SK-N-SH (cell line): ENCODE data around the gene VANGL2. TPM values are rescaled to one million over a fixed set of nuclear protein-coding genes. Genes with fewer than 3 reads are reported as not detected.
"Not testable (repeated sequence)": the region's sequence is repeated elsewhere in the genome, so short reads cannot be mapped to it uniquely, and the experiment has no call there.

Source experiments
- CTCF ChIA-PET: fragments of 300-600, 350-600 bp; formaldehyde crosslinking; extraction: SDS; loops from one replicate; lab custom pipeline; 2021; lab: Yijun Ruan, JAX
- POLR2A ChIA-PET: fragments of 350-600 bp; sonication (Branson Sonifier 250); formaldehyde crosslinking; extraction: SDS; loops from one replicate; lab custom pipeline; 2020; ENCODE audit warnings: antibody characterized with exemption, inconsistent platforms; lab: Yijun Ruan, JAX
- DNase-seq: peaks from one replicate; pipeline ENCODE4 v3.0.0; 2012
- H2AFZ ChIP-seq: fragments of 200-600 bp; sonication (generic); 2 replicates; pipeline ENCODE4 v1.8.1; 2016; ENCODE audit warnings: antibody characterized with exemption, mild to moderate bottlenecking, low read depth
- H3F3A ChIP-seq: fragments of 200-600 bp; sonication (generic); replicated peaks from 2 replicates; pipeline ENCODE3; 2016; ENCODE audit warnings: antibody characterized with exemption, mild to moderate bottlenecking; ENCODE audit not compliant: insufficient read depth
- H3K27ac ChIP-seq, 2 experiments: fragments of 200-500 bp in 1 of 2; fragments of 200-600 bp in 1 of 2; sonication (Bioruptor generic) in 1 of 2; sonication (generic), shearing (Covaris generic) in 1 of 2; 2 replicates each; pipeline versions ENCODE4 v1.5.1 to v1.6.1; 2014 to 2016; ENCODE audit warnings: low read depth in 2 of 2, inconsistent platforms in 1 of 2, low read length in 1 of 2, mild to moderate bottlenecking in 1 of 2, mixed read lengths in 1 of 2
- H3K27me3 ChIP-seq: fragments of 200-600 bp; sonication (generic), shearing (Covaris generic); 2 replicates; pipeline ENCODE4 v1.6.1; 2016; ENCODE audit warnings: mixed run types; ENCODE audit not compliant: insufficient read depth
- H3K36me3 ChIP-seq, 2 experiments: fragments of 200-500 bp in 1 of 2; fragments of 200-600 bp in 1 of 2; sonication (Bioruptor generic) in 1 of 2; sonication (generic) in 1 of 2; replicated peaks in 1 of 2; 2 replicates each; pipeline versions ENCODE3 to v1.5.1; 2014 to 2016; ENCODE audit warnings: low read length in 1 of 2, mild to moderate bottlenecking in 1 of 2; ENCODE audit not compliant: insufficient read depth in 2 of 2, control insufficient read depth in 1 of 2
- H3K4me1 ChIP-seq, 2 experiments: fragments of 200-500 bp in 1 of 2; fragments of 200-600 bp in 1 of 2; sonication (Bioruptor generic) in 1 of 2; sonication (generic), shearing (Covaris generic) in 1 of 2; 2 replicates each; pipeline versions ENCODE4 v1.5.1 to v1.6.1; 2014 to 2016; ENCODE audit warnings: low read depth in 1 of 2, low read length in 1 of 2, mixed run types in 1 of 2; ENCODE audit not compliant: insufficient read depth in 2 of 2, control insufficient read depth in 1 of 2
- H3K4me2 ChIP-seq: fragments of 200-600 bp; sonication (generic), shearing (Covaris generic); 2 replicates; pipeline ENCODE4 v1.6.1; 2017; ENCODE audit warnings: mixed run types
- H3K4me3 ChIP-seq, 2 experiments: fragments of 200-500 bp in 1 of 2; fragments of 200-600 bp in 1 of 2; sonication (Bioruptor generic) in 1 of 2; sonication (generic), shearing (Covaris generic) in 1 of 2; 2 replicates each; pipeline versions ENCODE4 v1.5.1 to v1.8.1; 2014 to 2016; ENCODE audit warnings: low read depth in 2 of 2, inconsistent platforms in 1 of 2, low read length in 1 of 2, mild to moderate bottlenecking in 1 of 2, mixed read lengths in 1 of 2, moderate library complexity in 1 of 2
- H3K79me2 ChIP-seq: fragments of 200-600 bp; sonication (generic); 2 replicates; pipeline ENCODE4 v1.8.1; 2017; ENCODE audit warnings: mild to moderate bottlenecking; ENCODE audit not compliant: insufficient read depth
- H3K9ac ChIP-seq: fragments of 200-600 bp; sonication (generic); 2 replicates; pipeline ENCODE4 v1.6.1; 2017; ENCODE audit warnings: mixed run types
- H3K9me2 ChIP-seq: fragments of 200-600 bp; sonication (generic); 2 replicates; pipeline ENCODE4 v1.6.1; 2017; ENCODE audit warnings: mixed run types
- H3K9me3 ChIP-seq: fragments of 200-600 bp; sonication (generic); 2 replicates; pipeline ENCODE4 v1.6.1; 2017; ENCODE audit warnings: mixed run types, mild to moderate bottlenecking, moderate library complexity
- H4K20me1 ChIP-seq: fragments of 200-600 bp; sonication (generic); 2 replicates; pipeline ENCODE4 v1.6.1; 2017; ENCODE audit warnings: mild to moderate bottlenecking, mixed run types; ENCODE audit not compliant: insufficient read depth
- CHD2 ChIP-seq: fragments of 150-350 bp; IDR thresholded peaks from 2 replicates; pipeline ENCODE4 v1.6.1; 2018; ENCODE audit warnings: low read length; ENCODE audit not compliant: partially characterized antibody
- CTCF ChIP-seq: fragments of 200-600 bp; sonication (generic); IDR thresholded peaks from 2 replicates; pipeline ENCODE4 v1.6.1; 2017; ENCODE audit warnings: antibody characterized with exemption, mild to moderate bottlenecking, moderate library complexity
- ELF1 ChIP-seq: IDR thresholded peaks from 2 replicates; pipeline ENCODE4 v1.4.0; 2012
- EZH2phosphoT487 ChIP-seq: fragments of 200-600 bp; sonication (generic); IDR thresholded peaks from 2 replicates; pipeline ENCODE4 v1.6.1; 2017; ENCODE audit warnings: low read depth, mixed run types, mild to moderate bottlenecking, antibody characterized with exemption, moderate library complexity, borderline replicate concordance
- FOXM1 ChIP-seq: IDR thresholded peaks from 2 replicates; pipeline ENCODE4 v1.4.0; 2012; ENCODE audit warnings: low read depth, mild to moderate bottlenecking
- GABPA ChIP-seq: IDR thresholded peaks from 2 replicates; pipeline ENCODE4 v1.4.0; 2012; ENCODE audit warnings: low read depth, mild to moderate bottlenecking
- MEF2A ChIP-seq: IDR thresholded peaks from 2 replicates; pipeline ENCODE4 v1.4.0; 2012; ENCODE audit warnings: low read depth, borderline replicate concordance
- MXI1 ChIP-seq: IDR thresholded peaks from 2 replicates; pipeline ENCODE4 v1.6.1; 2012; ENCODE audit warnings: mild to moderate bottlenecking, low read depth, low read length, improper control_type of control experiment
- POLR2AphosphoS5 ChIP-seq: IDR thresholded peaks from 2 replicates; pipeline ENCODE4 v1.6.1; 2012; ENCODE audit warnings: low read depth, low read length
- RAD21 ChIP-seq: IDR thresholded peaks from 2 replicates; pipeline ENCODE4 v1.6.1; 2012; ENCODE audit warnings: mild to moderate bottlenecking, low read length
- RCOR1 ChIP-seq: fragments of 150-350 bp; IDR thresholded peaks from 2 replicates; pipeline ENCODE4 v1.6.1; 2017; ENCODE audit warnings: antibody characterized with exemption, low read length
- RFX5 ChIP-seq: IDR thresholded peaks from 2 replicates; pipeline ENCODE4 v1.6.1; 2012; ENCODE audit warnings: mild to moderate bottlenecking, improper control_type of control experiment, low read length
- SMC3 ChIP-seq: IDR thresholded peaks from 2 replicates; pipeline ENCODE4 v1.6.1; 2012; ENCODE audit warnings: low read depth, low read length, improper control_type of control experiment
- TAF1 ChIP-seq: IDR thresholded peaks from 2 replicates; pipeline ENCODE4 v1.6.1; 2012; ENCODE audit warnings: low read depth, mild to moderate bottlenecking, low read length, moderate library complexity, borderline replicate concordance
- TCF12 ChIP-seq: IDR thresholded peaks from 2 replicates; pipeline ENCODE4 v1.4.0; 2012
- YY1 ChIP-seq: IDR thresholded peaks from 2 replicates; pipeline ENCODE4 v1.4.0; 2012; ENCODE audit warnings: low read depth, mild to moderate bottlenecking
- ZBTB33 ChIP-seq: IDR thresholded peaks from 2 replicates; pipeline ENCODE4 v1.4.0; 2012; ENCODE audit warnings: low read depth, borderline replicate concordance
- WGBS: methylation state at CpG from one replicate; pipeline ENCODE4 v1.1.6; 2017; ENCODE audit warnings: low lambda C conversion rate; 5-methylcytosine and 5-hydroxymethylcytosine counted together
- polyA plus RNA-seq, 3 experiments: library from polyadenylated mRNA; depleted of rRNA; stranded (reverse); fragments of >200 nt; gene quantifications; 2 replicates each; pipeline ENCODE4 v1.2.3, GENCODE V29; 2012
- TF ChIP-seq, protein P1 (sequence below): fragments of 150-350 bp; IDR thresholded peaks from 2 replicates; pipeline ENCODE4 v1.6.1; 2017; ENCODE audit warnings: antibody characterized with exemption, low read length, low read depth, borderline replicate concordance

VANGL2 gene
- polyA plus RNA-seq, 1 of the 3 experiments (the other 2 are of a cell fraction), result 13.4 TPM

DNA sequence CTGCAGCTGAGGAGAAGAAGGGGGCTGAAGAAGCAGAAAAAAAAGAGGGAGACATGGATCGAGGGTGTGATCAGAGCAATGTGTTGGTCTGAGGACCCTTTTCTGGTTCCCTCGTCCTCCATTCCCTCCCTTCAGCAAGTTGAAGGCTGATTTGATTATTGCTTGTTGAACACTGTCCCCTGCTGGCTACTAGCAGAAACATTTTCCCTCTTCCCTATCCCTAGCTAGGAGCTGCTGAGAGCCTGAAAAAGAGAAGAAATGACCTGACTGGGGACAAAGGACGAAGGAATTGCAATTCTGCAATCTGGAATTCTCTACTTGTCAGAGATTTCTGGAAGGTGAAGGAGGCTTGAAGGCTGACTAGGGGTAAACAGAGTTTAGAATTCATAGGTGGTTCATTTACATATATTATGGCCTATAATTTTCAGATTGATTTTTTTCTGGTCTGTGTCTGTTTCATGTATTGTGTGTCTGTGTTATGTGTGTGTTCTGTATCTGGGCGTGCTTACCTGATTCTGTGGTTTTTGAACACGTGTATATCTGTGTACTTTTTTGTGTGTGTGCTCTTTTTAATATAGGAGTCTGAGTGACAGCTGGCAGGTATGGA is 23.7 kb upstream of the VANGL2 start:
- Histone ChIP-seq H2AFZ (no peak overlapping the region), H3K36me3 (no peaks in the 10 kb centered on the region), H3K9me2 (no peaks in the 10 kb centered on the region), H3K9ac (no peak overlapping the region), H3K4me3 (no peak overlapping the region; a peak in 1 of 4 replicates), H3K4me1 (peaks cover 0 to 9% of the 10 kb centered on the region in 2 experiments; a peak in 2 of 4 replicates), H3K27me3 (no peaks in the 10 kb centered on the region), H3K27ac (no peak overlapping the region), H3K4me2 (0 out of 2 replicates have a peak overlapping the region, but pooled peaks have one; percentile 11), H4K20me1 (no peaks in the 10 kb centered on the region), H3K79me2 (no peaks in the 10 kb centered on the region), H3F3A (no peaks in the 10 kb centered on the region), H3K9me3 (no peaks in the 10 kb centered on the region)
- no peak for TF ChIP-seq RFX5
- TF ChIP-seq CTCF, result peak; percentile 93
- TF ChIP-seq SMC3, result peak; percentile 73
- TF ChIP-seq TAF1, result no peak
- TF ChIP-seq RAD21, result peak; percentile 92
- no peak for TF ChIP-seq GABPA
- ChIA-PET POLR2A (interaction anchor here (1.3 to 1.4 kb wide), 2 partner anchors 26 to 40 kb away, joined by 3 read pairs; no protein-coding TSS in a partner anchor), CTCF (interaction anchor here (0.6 to 8.4 kb wide), 42 partner anchors 9 to 843 kb away, joined by 3 to 100 read pairs (median 4); partner anchors contain the start of genes DCAF8, IGSF8, NCSTN and NHLH1)
- 2% methylated on average over 5 of the region's 5 CpGs for WGBS
- peak; percentile 79 for DNase-seq

DNA sequence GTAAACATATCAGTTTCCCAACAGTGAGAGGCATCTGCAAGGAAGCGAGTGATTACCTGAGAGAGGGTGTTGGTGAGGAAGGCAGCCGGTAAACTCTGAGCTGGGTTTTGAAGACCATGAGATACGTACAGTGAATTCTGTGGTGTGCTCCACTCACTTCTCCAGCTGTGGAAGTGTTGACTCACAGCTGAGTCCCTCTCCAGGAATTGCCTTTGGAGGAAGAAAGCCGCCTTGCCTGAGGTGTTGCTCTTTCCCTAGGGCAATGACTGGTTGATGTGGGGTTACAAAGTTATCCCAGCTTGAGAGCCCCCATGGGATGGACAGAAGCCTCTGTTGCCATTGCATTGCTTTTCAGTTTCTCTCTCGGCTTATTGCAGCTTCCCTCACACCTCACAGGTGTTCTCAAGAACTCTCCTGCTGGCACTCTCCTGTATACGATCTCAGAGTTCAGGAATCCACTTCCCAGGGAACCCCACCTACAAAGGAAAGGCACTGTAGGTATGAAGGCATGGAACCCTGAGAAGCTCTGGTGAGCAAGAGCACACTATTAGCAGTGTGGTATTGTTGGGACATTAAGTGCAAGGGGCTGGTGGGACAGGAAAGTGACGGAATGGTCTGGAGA is 22.7 kb upstream of the VANGL2 start:
- Histone ChIP-seq H3F3A (no peaks in the 10 kb centered on the region), H3K27ac (no peak overlapping the region), H3K4me1 (peaks cover 0 to 9% of the 10 kb centered on the region in 2 experiments; a peak in 2 of 4 replicates), H2AFZ (no peak overlapping the region), H3K36me3 (no peaks in the 10 kb centered on the region), H3K4me2 (no peak overlapping the region), H3K9ac (no peak overlapping the region), H3K9me2 (no peaks in the 10 kb centered on the region), H3K9me3 (no peaks in the 10 kb centered on the region), H4K20me1 (no peaks in the 10 kb centered on the region), H3K27me3 (no peaks in the 10 kb centered on the region), H3K79me2 (no peaks in the 10 kb centered on the region), H3K4me3 (no peak overlapping the region)
- 51% methylated on average over 7 of the region's 7 CpGs for WGBS
- TF ChIP-seq, protein P1, sequence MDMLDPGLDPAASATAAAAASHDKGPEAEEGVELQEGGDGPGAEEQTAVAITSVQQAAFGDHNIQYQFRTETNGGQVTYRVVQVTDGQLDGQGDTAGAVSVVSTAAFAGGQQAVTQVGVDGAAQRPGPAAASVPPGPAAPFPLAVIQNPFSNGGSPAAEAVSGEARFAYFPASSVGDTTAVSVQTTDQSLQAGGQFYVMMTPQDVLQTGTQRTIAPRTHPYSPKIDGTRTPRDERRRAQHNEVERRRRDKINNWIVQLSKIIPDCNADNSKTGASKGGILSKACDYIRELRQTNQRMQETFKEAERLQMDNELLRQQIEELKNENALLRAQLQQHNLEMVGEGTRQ, result no peak
- TF ChIP-seq RCOR1, result no peak
- TF ChIP-seq ELF1, result no peak
- TF ChIP-seq TCF12, result no peak
- no peak for TF ChIP-seq POLR2AphosphoS5
- TF ChIP-seq EZH2phosphoT487, result no peak
- TF ChIP-seq MEF2A, result no peak
- no peak for TF ChIP-seq FOXM1
- no peak for TF ChIP-seq CHD2
- no peak for TF ChIP-seq YY1
- no peak for TF ChIP-seq ZBTB33
- no peak for TF ChIP-seq MXI1
- ChIA-PET POLR2A (interaction anchor here (1.3 to 1.4 kb wide), 2 partner anchors 25 to 39 kb away, joined by 3 read pairs; no protein-coding TSS in a partner anchor), CTCF (interaction anchor here (0.8 to 8.4 kb wide), 16 partner anchors 8 to 292 kb away, joined by 3 to 100 read pairs (median 8); partner anchors contain the start of genes IGSF8, NCSTN and NHLH1)
- no peak for DNase-seq

- H3K36me3 ChIP-seq, H3K9me2 ChIP-seq, H3K4me1 ChIP-seq, H2AFZ ChIP-seq, H3K9me3 ChIP-seq, H3K79me2 ChIP-seq, H3K27me3 ChIP-seq, H3K4me3 ChIP-seq, DNase-seq, H3K27ac ChIP-seq, H3K9ac ChIP-seq, H4K20me1 ChIP-seq, CTCF ChIA-PET, POLR2A ChIA-PET, H3K4me2 ChIP-seq, H3F3A ChIP-seq: not testable (repeated sequence)
- WGBS, result 82% methylated on average over 2 of the region's 2 CpGs
These were observed 15.6 kb upstream of the VANGL2 start for GRCh38 chr1:160384812-160385211.
